Gastrocnemius medialis (tissue), 4 donors: ENCODE measurements around the gene LARGE1. TPM values are rescaled to one million over a fixed set of nuclear protein-coding genes. Genes with fewer than 3 reads are reported as not detected.
A peak's percentile ranks its signal among the peaks of the same experiment; 100 is the strongest.

Experiments
- ATAC-seq, 2 donors: fragments of 150-250 bp; one replicate each; pipeline ENCODE4 v1.9.1; 2016
- DNase-seq, 2 donors: peaks; one replicate each; pipeline ENCODE4 v3.0.0-alpha.2; 2019
- H3K27ac ChIP-seq, 4 donors: fragments of 200-600 bp; sonication (generic); 1 replicate in 1 of 4; 2 replicates in 3 of 4; pipeline ENCODE4 v1.5.1; 2016 to 2018; ENCODE audit warnings: mild to moderate bottlenecking in 2 of 4, moderate library complexity in 1 of 4
- H3K27me3 ChIP-seq, 3 donors: fragments of 200-600 bp; sonication (generic) in 2 of 3; 1 replicate in 1 of 3; 2 replicates in 2 of 3; pipeline versions ENCODE4 v1.5.1 to v1.6.0; 2016 to 2019; ENCODE audit warnings: mild to moderate bottlenecking in 1 of 3, moderate library complexity in 1 of 3
- H3K36me3 ChIP-seq, 2 donors: fragments of 200-600 bp; sonication (generic) in 1 of 2; one replicate each; pipeline ENCODE4 v1.5.1; 2017 to 2018
- H3K4me1 ChIP-seq, 2 donors: fragments of 200-600 bp; sonication (generic) in 1 of 2; one replicate each; pipeline ENCODE4 v1.5.1; 2016 to 2017; ENCODE audit warnings: mild to moderate bottlenecking in 2 of 2
- H3K4me3 ChIP-seq, 4 donors: fragments of 200-600 bp; sonication (generic) in 3 of 4; 1 replicate in 1 of 4; 2 replicates in 3 of 4; pipeline ENCODE4 v1.5.1; 2016 to 2019; ENCODE audit warnings: mild to moderate bottlenecking in 2 of 4
- H3K9me3 ChIP-seq, 3 donors: fragments of 200-600 bp; sonication (generic) in 2 of 3; 1 replicate in 1 of 3; 2 replicates in 2 of 3; pipeline ENCODE4 v1.5.1; 2016 to 2019
- CTCF ChIP-seq, 5 experiments: fragments of 450-650 bp in 3 of 5; fragments of 200-600 bp in 2 of 5; sonication (generic) in 2 of 5; IDR thresholded peaks in 4 of 5; conservative IDR thresholded peaks in 1 of 5; 1 replicate in 4 of 5; 2 replicates in 1 of 5; pipeline ENCODE4 v1.5.1; 2016 to 2019; ENCODE audit warnings: antibody characterized with exemption in 5 of 5, mild to moderate bottlenecking in 3 of 5, moderate library complexity in 3 of 5
- POLR2A ChIP-seq, 2 donors: fragments of 450-650 bp; IDR thresholded peaks; one replicate each; pipeline ENCODE4 v1.6.1; 2017; ENCODE audit warnings: antibody characterized with exemption in 2 of 2, mild to moderate bottlenecking in 2 of 2, moderate library complexity in 2 of 2
- in situ Hi-C, 4 donors: fragments of 200-750 bp; cut with MboI; loops; one replicate each; pipeline versions ENCODE4 v1.15.0 to v1.8.0; 2017; ENCODE audit warnings: low sequenced_read_pairs in 4 of 4
- intact Hi-C: fragments of 100-400 bp; cut with DNase I; formaldehyde crosslinking; loops from one replicate; pipeline ENCODE4 v1.15.1; 2023; ENCODE audit warnings: low total_unique reads
- total RNA-seq, 4 donors: library from RNA; depleted of rRNA; stranded (reverse); fragments of >200 nt; gene quantifications; one replicate each; pipeline versions ENCODE4 v1.1.0 to v1.2.3, GENCODE V29; 2016

LARGE1 gene
- total RNA-seq, 4 donors from 2014 or later, result 48.5 to 91.0 (median 68.4) TPM

DNA sequence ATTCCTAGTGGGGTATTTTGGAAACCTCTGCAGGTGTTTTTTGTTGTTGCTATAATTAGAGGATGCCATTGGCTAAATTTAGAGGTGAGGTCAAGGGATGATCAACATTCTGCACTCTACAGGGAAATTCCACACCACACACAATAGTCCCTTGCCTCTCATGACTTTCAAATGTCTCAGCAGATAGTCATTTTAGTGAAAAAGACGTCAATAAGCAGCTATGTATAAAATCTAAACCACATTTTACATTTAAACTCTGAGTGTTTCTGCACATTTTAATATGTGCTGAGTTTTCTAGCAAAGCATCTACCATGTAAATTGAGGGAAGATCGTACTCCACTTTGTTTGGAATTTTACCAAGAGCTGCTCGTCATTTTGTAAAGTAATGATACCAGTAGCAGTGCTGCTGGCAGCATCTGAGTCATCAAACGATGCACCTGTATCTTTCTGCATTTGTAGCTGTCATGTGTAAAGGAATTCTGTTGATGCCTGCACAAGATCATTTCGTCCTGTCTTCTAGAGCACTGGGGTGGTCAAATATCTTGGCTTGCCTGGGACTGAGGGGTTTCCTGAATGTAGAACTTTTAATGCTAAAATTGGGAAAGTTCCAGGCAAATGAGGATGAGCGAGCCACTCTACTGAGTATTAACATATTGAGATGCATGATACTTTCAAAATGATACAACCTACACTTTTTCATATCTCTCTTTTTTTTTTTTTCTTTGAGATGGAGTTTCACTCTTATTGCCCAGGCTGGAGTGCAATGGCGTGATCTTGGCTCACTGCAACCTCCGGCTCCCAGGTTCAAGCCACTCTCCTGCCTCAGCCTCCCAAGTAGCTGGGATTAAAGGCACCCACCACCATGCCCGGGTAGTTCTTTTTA, 447.6 kb downstream of the LARGE1 start:
- TF ChIP-seq CTCF (IDR thresholded peaks at IDR 0.05 in 4 of 5, conservative IDR thresholded peaks at IDR 0.05 in 1 of 5), result no peak
- no peak for TF ChIP-seq POLR2A (IDR thresholded peaks at IDR 0.05)
- Histone ChIP-seq H3K36me3 (no peaks in the 10 kb centered on the region), H3K27me3 (no peaks in the 10 kb centered on the region), H3K27ac (no peak overlapping the region), H3K4me3 (no peak overlapping the region), H3K9me3 (no peaks in the 10 kb centered on the region), H3K4me1 (peaks cover 30 to 36% of the 10 kb centered on the region in 2 donors)
- DNase-seq (no peak), ATAC-seq (peak in 1 of 2 donors; percentile 32)
- intact Hi-C loops, result no loop called here
- in situ Hi-C loops, result no loop called here

GRCh38 chr22:33470456-33470855, 449.8 kb downstream of the LARGE1 start:
- Histone ChIP-seq H3K9me3 (no peaks in the 10 kb centered on the region), H3K27me3 (no peaks in the 10 kb centered on the region), H3K27ac (no peak overlapping the region), H3K4me3 (no peak overlapping the region), H3K36me3 (no peaks in the 10 kb centered on the region), H3K4me1 (peaks cover 26 to 31% of the 10 kb centered on the region in 2 donors)
- TF ChIP-seq POLR2A (IDR thresholded peaks at IDR 0.05), result no peak
- no peak for TF ChIP-seq CTCF (IDR thresholded peaks at IDR 0.05 in 4 of 5, conservative IDR thresholded peaks at IDR 0.05 in 1 of 5)
- no peak for DNase-seq
- no peak for ATAC-seq
- intact Hi-C loops, result no loop called here
- in situ Hi-C loops, result no loop called here

GRCh38 chr22:33467620-33468095, 452.6 kb downstream of the LARGE1 start:
- in situ Hi-C loops, result loop anchor here in 1 of 4 donors (10.0 kb wide), 1 partner anchor 57 kb away; no protein-coding TSS in a partner anchor
- Histone ChIP-seq H3K9me3 (no peaks in the 10 kb centered on the region), H3K4me3 (no peak overlapping the region), H3K36me3 (no peaks in the 10 kb centered on the region), H3K27me3 (no peaks in the 10 kb centered on the region), H3K4me1 (peaks cover 22 to 30% of the 10 kb centered on the region in 2 donors), H3K27ac (no peak overlapping the region)
- intact Hi-C loops, result loop anchor here (5.0 kb wide), 1 partner anchor 110 kb away; no protein-coding TSS in a partner anchor
- ATAC-seq, result no peak
- DNase-seq, result no peak
- TF ChIP-seq CTCF (IDR thresholded peaks at IDR 0.05 in 4 of 5, conservative IDR thresholded peaks at IDR 0.05 in 1 of 5) (no peak), POLR2A (IDR thresholded peaks at IDR 0.05) (no peak)

GRCh38 chr22:33467080-33467479, 453.2 kb downstream of the LARGE1 start:
- no peak for TF ChIP-seq POLR2A (IDR thresholded peaks at IDR 0.05)
- no peak for TF ChIP-seq CTCF (IDR thresholded peaks at IDR 0.05 in 4 of 5, conservative IDR thresholded peaks at IDR 0.05 in 1 of 5)
- Histone ChIP-seq H3K36me3 (no peaks in the 10 kb centered on the region), H3K27ac (peak overlapping the region in 1 of 4 donors; percentile 40), H3K4me1 (peaks cover 17 to 24% of the 10 kb centered on the region in 2 donors), H3K4me3 (no peak overlapping the region), H3K9me3 (no peaks in the 10 kb centered on the region), H3K27me3 (no peaks in the 10 kb centered on the region)
- no peak for DNase-seq
- intact Hi-C loops, result loop anchor here (5.0 kb wide), 1 partner anchor 110 kb away; no protein-coding TSS in a partner anchor
- in situ Hi-C loops, result loop anchor here in 1 of 4 donors (10.0 kb wide), 1 partner anchor 58 kb away; no protein-coding TSS in a partner anchor
- ATAC-seq, result no peak
